Mucosa of gallbladder (tissue), 1 donor: Measurements from ENCODE around the gene OPTC. TPM values are rescaled to one million over a fixed set of nuclear protein-coding genes. Genes with fewer than 3 reads are reported as not detected.
"Not testable (repeated sequence)": the region's sequence is repeated elsewhere in the genome, so short reads cannot be mapped to it uniquely, and the experiment has no call there.

Experiments used
- DNase-seq: peaks from one replicate; pipeline ENCODE4 v3.0.0-alpha.2; 2020; ENCODE audit warnings: low spot score
- total RNA-seq: library from RNA; stranded (reverse); gene quantifications from one replicate; pipeline ENCODE4 v1.2.1, GENCODE V29; 2021
- donor health status: DM: no; HTN: no; CAD: no.

Gene OPTC, protein sequence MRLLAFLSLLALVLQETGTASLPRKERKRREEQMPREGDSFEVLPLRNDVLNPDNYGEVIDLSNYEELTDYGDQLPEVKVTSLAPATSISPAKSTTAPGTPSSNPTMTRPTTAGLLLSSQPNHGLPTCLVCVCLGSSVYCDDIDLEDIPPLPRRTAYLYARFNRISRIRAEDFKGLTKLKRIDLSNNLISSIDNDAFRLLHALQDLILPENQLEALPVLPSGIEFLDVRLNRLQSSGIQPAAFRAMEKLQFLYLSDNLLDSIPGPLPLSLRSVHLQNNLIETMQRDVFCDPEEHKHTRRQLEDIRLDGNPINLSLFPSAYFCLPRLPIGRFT
- not detected for total RNA-seq

DNA sequence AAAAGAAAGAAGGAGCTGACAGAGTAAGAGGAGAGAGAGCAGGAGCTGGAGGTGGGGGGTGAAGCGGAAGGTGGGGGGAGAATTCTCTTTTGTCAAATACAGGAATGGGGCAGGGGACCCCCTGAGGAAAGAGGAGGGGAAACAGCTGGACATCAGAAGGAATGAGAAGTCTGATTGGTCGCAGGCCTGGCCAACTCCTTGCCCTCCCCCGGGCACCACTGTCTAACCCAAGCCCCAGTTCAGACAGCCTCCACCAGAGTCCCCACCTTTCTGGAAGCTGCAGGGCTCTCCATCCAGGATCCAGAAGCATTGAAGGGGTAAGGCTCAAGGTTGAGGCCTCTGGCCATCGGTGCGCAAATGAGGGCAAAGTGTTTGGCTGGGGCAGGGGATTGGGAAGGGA is at the start of gene OPTC:
OPTC (plus strand) TSS at position 253 of the 400 bp plus-strand sequence. CDS start 1,853 bp downstream, outside the sequence.
- DNase-seq, result no peak

DNA sequence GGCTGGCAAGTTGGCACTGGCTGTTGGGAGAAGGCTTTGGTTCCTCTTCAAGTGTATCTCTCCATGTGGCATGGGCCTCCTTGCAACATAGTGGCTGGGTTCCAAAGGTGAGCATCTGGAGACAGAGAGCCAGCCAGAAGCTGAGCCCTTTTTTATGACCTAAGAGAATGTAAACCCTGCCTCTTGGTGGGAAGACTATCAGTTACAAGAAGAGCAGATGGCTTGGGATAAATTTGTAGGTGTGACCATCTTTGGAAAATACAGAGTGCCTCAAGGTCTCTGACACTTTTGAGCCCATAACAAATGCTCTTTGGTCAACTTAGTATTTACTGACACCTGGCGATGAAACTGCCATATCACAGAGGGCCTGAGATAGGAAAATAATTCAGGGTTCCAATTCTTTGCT is 49.8 kb upstream of the OPTC start:
- no peak for DNase-seq

GRCh38 chr1:203447151-203447550 is 46.8 kb upstream of the OPTC start:
- no peak for DNase-seq

GRCh38 chr1:203447598-203447997 is 46.4 kb upstream of the OPTC start:
- not testable (repeated sequence) for DNase-seq

DNA sequence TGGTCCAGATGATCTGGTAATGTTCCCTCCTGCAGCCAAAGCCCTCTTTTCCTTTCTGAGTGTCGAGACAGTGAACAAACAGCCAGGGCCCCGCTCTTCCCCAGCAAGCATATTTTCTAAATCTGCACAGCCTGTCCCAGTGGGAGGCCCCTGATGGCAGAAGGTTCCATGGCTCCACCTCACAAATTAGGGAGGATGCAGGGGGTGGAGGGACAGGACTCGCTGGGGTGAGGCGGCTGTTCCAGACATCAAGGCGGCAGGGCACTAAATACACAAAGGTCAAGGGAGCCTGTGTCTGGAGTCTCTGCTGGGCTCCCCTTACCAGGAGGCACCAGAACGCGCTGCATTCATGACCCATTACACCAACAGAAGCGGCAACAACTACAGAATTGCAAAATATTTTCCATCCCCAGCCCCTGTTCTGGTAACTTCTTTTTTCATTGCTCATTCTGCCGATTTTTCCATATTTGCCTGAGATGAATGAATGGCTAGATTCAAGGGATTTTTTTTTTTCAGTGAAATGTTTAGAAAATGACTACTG is 45.4 kb upstream of the OPTC start:
- DNase-seq, result no peak

GRCh38 chr1:203450001-203450400 is 44.0 kb upstream of the OPTC start:
- DNase-seq, result no peak

DNA sequence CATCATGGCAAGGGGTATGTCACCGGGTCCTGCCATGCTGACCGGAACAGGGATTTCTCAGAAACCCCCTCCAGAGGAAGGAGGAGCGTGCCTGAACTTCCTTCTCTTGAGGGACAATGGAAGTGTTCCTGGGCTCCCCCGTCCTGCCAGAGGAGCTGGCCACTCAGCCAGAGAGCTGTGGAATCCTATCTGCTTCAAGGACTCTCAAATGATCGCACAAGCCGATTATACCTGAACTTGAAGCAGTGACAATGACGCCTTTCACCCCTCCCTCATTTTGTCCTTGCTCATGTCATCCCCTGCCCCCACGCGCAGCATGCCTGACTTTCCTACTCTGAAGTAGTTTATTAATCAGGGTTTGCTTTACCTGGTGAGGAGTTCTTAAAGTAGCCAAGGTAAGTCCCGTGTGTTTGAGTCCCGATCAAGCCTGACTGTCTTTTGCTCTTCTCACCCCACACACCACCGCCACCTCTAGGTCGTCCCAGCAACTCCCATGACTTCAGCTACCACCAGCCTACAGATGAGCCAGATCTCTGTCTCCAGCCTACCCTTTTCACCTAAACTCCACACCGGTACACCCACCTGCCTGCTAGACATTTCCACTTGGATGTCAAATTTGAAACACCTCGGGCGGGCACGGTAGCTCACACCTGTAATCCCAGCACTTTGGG is 43.3 kb upstream of the OPTC start:
- no peak for DNase-seq

GRCh38 chr1:203451836-203452784 is 41.8 kb upstream of the OPTC start:
- DNase-seq, result no peak

DNA sequence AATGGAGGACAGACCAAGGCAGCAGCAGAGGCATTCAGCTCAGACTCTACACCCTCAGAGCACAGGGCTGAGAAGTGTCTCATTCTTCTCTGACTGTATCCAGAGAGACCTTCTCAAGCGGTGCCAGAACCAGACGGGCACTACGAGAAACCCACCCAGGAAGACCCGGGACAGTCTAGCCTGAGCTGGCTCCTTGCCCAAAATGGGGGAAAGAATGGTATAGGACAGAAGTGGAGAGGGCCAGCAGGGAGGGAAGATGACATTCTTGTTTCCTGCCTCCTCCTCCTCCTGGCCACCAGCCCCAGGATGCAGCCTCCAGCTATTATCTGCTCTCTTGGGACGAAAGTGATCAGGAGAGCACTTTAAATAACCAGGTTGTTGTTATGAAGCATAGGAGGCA is 40.9 kb upstream of the OPTC start:
- DNase-seq, result no peak

DNA sequence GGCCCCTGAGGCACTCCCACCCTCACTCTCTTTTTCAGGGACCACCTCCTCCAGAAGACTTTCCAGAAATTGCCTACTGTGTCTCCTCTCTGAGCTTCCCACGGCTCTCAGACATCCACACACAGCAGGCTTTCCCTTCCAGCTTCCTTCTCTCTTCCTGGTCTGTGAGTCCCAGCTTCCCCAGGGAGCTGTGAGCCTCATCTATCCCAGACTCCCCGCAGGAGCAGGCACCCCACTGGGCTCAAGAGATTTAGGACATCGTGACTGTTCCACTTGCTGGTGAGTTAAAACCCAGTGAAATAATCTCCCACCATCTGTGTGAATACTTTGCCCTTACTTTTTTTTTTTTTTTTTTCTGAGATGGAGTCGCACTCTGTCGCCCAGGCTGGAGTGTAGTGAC is 40.3 kb upstream of the OPTC start:
- no peak for DNase-seq

- DNase-seq, result no peak
Observed at GRCh38 chr1:203454986-203455471, 38.9 kb upstream of the OPTC start.

DNA sequence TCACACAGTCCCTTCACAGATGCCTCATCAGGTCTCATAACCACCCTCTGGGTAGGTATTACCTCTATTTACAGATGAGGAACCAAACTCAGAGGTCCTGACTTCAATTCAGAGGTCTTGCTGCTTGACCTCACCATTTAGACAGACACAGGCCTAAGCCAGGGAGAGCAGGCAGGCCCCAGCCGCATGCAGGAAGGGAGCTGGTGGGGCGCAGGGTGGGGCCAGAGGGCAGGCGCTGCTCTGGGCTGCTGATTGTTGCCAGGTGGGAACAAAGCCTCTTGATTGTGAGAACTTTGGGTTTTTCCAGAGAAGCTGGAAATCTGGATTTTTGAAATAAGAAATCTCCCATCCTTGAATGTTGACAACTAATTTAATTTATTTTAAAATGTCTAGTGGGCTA is 38.2 kb upstream of the OPTC start:
- no peak for DNase-seq

GRCh38 chr1:203456577-203456976 is 37.4 kb upstream of the OPTC start:
- no peak for DNase-seq

GRCh38 chr1:203458078-203458477 is 35.9 kb upstream of the OPTC start:
- no peak for DNase-seq

DNA sequence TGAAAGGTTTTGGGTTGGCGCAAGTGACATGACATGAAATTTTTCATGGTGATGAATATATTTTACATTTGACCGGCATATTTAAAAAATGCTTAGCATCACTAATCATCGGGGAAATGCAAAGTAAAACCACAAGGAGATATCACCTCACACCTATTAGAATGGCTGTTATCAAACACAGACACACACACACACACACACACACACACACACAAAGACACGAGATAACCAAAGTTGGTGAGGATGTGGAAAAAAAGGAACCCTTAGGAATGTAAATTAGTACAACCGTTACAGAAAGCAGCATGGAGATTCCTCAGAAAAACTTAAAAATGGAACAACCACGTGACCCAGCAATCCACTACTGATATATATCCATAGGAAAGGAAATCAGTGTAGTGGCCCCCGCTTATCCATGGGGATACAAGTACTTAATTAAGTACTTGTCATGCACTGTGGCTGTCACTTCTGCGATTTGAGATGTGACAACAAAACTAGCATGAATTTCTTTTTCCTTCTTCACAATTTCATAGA is 34.2 kb upstream of the OPTC start:
- DNase-seq, result no peak

DNA sequence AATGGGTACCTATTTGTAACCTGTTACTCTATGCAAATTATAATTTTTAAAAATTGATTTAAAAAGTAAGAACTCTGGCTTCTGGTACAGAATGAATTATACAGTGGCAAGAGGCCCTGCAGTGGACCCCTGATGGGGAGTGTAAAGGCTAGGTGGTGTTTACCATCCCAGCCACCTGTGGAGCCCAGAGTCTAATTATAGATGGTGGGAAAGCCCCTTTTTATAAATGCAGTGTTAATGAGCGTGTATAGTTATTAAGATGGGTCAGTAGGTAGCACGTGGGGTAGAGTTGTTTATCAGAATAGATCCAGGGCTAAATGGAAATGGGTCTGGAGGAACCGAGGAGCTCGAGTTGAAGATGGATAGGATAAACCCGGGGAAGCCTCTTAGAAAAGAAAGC is 32.2 kb upstream of the OPTC start:
- DNase-seq, result no peak

DNA sequence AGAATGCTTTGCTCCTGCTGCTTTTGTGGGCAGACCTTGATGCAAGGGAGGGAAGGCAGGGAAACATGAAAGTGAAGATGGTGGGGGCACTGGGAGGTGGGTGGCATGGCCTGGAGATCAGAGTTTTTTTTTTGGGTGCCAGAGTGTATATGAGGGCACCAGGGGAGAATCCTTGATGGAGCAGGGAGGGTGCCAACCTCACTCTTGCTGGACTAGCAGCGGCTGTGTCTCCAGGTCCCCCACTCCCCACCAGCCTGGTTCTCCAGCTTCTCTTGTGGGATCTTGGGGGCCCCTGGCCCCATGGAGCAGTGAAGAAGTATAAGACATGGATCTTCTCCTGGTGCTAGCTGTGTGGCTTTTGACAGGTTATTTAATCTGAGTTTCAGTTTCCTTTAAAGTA is 31.8 kb upstream of the OPTC start:
- DNase-seq, result no peak

DNA sequence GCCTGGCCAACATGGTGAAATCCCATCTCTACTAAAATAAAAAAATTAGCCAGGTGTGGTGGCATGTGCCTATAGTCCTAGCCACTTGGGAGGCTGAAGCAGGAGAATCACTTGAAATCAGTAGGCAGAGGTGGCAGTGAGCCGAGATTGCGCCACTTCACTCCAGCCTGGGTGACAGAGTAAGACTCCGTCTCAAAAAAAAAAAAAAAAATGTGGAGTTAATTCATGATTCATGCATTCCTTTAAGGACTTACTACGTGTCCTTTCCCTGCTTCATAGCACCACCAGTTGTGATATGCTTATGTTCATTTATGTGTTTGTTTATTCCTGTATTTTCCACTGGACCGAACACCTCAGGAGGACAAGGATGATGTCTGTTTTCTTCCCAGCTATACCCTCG is 31.1 kb upstream of the OPTC start:
- DNase-seq, result no peak

GRCh38 chr1:203463469-203464062 is 30.4 kb upstream of the OPTC start:
- DNase-seq, result no peak

GRCh38 chr1:203464226-203464625 is 29.7 kb upstream of the OPTC start:
- no peak for DNase-seq

DNA sequence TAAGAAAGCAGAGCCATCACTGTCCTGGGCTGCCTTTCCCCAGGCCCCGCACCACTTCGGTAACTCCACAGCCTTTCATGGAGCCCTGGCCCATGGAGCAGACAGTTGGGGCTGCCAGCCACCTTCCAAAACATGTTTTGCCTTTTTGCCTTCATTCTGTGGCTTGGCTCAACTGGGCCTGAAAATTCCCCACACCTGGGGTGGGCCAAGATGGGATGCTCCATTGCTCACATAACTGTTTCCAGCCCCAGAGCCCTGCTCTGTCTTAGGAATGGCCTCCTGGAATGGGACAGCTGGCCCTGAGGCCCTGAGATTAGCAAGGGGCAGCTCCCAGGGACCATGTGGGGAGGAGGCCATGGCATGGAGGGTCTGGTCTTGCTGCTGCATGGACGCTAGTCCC is 29.2 kb upstream of the OPTC start:
- DNase-seq, result no peak
